ENCODE results near the gene TBC1D9B.

TBC1D9B gene

DNA sequence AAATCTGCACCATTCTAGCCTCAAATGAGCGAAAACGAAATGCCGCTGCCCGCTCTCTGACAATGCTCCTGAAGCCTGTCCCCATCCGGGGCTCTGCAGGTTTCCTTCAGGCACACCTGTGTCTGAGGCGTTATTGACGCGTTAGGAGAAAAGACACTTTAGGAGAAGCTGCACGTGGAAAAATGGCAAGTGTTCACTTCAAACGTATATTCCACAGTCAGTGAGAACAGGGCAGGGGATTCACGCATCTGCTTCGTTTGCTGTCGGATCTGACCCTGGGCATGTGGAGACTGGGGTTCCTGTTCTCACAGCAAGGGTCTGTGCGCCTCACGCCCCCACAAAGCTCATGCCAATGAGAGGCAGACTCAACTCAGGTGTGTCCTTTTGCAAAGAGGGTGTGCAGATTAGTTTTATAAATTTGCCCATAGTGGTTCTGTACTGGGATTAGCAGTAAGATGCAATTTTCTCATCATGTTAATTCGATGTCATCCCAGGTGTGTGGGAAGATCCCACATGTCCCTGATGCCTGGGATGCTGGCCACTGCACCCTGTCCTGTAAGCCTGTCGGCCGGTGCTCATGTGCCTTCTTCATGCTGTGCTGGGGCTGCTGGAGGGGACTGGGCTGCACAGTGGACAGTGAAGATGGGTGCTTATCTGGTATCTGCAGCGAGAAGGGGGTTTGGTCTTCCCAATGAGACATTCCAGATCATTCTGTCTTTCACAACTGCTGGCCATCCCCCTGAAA, 11.2 kb upstream of the TBC1D9B start:
- no peak overlapping the region for H3K4me3 ChIP-seq (ENCODE audit: low read depth, low read length)
- TF ChIP-seq CTCF (IDR thresholded peaks at IDR 0.05; ENCODE audit: low read depth, low read length, missing control alignments), result no peak
- in situ Hi-C loops (cut with HindIII; ENCODE audit: low sequenced_read_pairs), result no loop called here
- no peak for DNase-seq (ENCODE audit: low read depth)

DNA sequence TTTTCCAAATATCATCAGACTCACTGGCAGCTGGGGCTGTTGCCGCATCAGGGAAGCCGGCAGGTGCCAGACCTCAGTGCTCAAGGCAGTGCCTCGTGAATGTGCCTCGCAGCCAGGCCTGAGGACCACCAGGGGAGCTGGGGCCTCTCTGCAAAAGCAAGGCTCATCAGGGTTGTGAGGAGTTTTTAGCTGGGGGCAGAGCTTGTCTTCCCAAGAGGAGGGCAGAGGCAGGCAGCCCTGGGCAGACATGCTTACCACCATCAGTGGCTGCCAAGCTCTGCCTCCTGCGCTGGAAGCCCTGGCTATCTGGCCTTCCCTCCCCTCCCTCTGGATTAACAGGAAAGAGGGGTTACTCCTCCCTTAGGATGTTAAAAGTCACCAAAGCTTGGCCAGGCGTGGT, 8.8 kb upstream of the TBC1D9B start:
- no peak for TF ChIP-seq CTCF (IDR thresholded peaks at IDR 0.05; ENCODE audit: low read depth, low read length, missing control alignments)
- in situ Hi-C loops (cut with HindIII; ENCODE audit: low sequenced_read_pairs), result no loop called here
- no peak for DNase-seq (ENCODE audit: low read depth)
- H3K4me3 ChIP-seq (ENCODE audit: low read depth, low read length), result no peak overlapping the region

DNA sequence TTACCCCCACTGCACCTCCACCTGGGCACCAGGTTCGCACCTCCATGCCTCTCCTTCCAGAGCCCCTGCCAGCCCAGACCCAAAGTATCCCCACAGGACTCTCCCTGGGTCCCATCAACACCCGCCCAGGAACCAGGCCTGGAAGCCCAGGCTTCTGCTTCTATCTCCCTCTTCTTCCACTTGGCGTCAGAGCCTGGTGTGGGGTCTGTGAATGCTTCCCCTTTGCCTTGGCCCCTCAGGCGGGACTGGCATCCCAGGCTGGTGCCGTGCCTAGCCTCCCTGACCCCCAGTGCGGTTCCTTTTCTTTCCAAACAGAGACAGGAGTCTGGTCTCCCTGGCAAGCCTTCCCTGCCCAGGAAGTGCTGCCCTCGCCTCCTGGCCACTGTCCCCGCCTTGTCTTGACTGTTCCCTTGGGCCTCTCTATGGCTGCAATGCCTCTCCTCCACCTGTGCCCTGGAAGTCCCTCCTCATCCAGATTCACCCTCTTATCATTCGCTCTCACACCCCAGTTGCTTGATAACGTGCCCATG, 7.8 kb upstream of the TBC1D9B start:
- no peak for DNase-seq (ENCODE audit: low read depth)
- in situ Hi-C loops (cut with HindIII; ENCODE audit: low sequenced_read_pairs), result no loop called here
- TF ChIP-seq CTCF (IDR thresholded peaks at IDR 0.05; ENCODE audit: low read depth, low read length, missing control alignments), result no peak
- H3K4me3 ChIP-seq (ENCODE audit: low read depth, low read length), result no peak overlapping the region

DNA sequence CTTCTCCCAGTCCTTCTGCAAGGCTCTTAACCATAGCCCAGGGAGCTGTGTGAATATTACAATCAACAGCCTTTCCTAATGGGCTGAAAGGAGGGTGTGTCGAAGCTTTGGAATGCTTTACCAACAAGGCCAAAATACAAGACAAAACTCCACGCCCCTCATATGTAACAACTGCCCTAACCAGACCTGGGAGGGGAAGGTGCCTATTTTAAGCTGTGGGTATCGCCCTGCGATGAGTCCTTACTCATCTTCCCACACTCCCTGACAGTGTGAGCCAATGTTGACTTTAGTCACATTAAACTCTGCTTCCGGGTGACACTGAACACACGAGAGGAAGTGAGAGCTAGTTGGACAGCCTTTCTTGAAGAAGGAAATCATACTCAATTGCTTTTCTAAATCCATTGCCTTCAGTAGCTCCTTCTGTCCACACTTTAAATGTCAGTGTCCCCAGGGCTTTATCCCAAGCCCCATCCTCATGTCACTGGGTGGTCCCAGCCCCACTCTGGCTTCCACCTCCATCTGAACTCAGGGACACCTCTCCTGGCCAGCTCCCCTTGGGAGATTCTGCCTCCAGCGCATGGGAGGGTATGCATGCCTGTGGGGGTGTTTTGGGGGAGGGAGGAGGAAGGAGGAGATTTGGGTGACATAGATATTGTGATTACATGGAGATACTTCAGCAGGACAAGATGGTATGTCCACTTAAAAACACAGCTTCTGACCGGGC, 6.5 kb upstream of the TBC1D9B start:
- DNase-seq (ENCODE audit: low read depth), result no peak
- TF ChIP-seq CTCF (IDR thresholded peaks at IDR 0.05; ENCODE audit: low read depth, low read length, missing control alignments), result no peak
- in situ Hi-C loops (cut with HindIII; ENCODE audit: low sequenced_read_pairs), result no loop called here
- no peak overlapping the region for H3K4me3 ChIP-seq (ENCODE audit: low read depth, low read length)

DNA sequence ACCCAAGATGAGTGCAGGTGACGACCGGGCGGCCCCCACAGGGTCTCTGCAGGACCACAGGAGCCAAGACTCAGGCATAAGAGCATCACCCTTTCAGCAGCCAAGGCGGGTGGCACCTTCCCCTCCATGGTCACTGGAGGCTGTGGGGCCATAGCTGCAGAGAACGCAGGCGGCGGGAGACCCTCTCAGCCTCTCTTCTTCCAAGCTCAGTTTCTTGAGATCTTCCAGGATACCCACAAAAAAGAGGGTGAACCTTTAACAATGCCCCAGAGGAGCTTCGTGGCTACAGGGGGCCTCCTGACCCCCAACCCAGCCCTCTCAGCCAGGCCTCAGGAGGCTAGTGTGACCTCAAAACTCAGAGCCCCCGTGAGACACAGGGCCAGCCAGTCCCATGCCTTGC, 5.8 kb upstream of the TBC1D9B start:
- no peak overlapping the region for H3K4me3 ChIP-seq (ENCODE audit: low read depth, low read length)
- no peak for TF ChIP-seq CTCF (IDR thresholded peaks at IDR 0.05; ENCODE audit: low read depth, low read length, missing control alignments)
- in situ Hi-C loops (cut with HindIII; ENCODE audit: low sequenced_read_pairs), result no loop called here
- DNase-seq (ENCODE audit: low read depth), result no peak

DNA sequence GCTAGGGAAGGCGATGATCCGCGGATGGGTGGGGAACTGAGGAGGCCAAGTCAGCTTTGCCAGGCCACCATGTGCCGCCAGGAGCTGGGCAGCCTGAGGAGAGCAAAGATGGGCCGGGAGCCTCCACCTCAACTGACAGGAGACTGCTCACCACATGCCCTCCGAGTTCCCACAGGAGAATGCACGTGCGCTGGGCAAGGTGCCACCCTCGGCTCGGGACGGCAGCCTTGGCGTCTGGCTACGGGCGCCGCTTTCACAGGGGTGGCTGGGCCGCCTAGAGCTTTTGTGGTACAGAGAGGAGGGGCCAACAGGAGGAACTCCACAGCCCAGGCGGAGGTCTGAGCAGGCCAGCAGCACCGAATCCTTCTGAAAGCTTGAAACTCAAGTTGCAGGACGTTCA, 5.3 kb upstream of the TBC1D9B start:
- in situ Hi-C loops (cut with HindIII; ENCODE audit: low sequenced_read_pairs), result no loop called here
- DNase-seq (ENCODE audit: low read depth), result no peak
- H3K4me3 ChIP-seq (ENCODE audit: low read depth, low read length), result no peak overlapping the region
- TF ChIP-seq CTCF (IDR thresholded peaks at IDR 0.05; ENCODE audit: low read depth, low read length, missing control alignments), result no peak

Data from astrocyte of the cerebellum (primary cell).